IPS DF 4.7 (cell line): ENCODE results near the gene MACROH2A2.
"Not testable (repeated sequence)": the region's sequence is repeated elsewhere in the genome, so short reads cannot be mapped to it uniquely, and the experiment has no call there.

Experiments
- DNase-seq: peaks from one replicate; pipeline ENCODE4 v3.0.0-alpha.2; 2013; ENCODE audit warnings: low spot score; ENCODE audit errors: extremely low read depth

The MACROH2A2 gene

GRCh38 chr10:70052462-70053217 is at the start of gene MACROH2A2:
MACROH2A2 (plus strand) TSS chr10:70052846; CDS start chr10:70075659, 22,813 bp downstream.
- DNase-seq, result no peak

- DNase-seq, result no peak
Observed at GRCh38 chr10:70007116-70007820, 45.4 kb upstream of the MACROH2A2 start.

- no peak for DNase-seq
Observed at GRCh38 chr10:70031215-70031614, 21.4 kb upstream of the MACROH2A2 start.

GRCh38 chr10:70032667-70033289 is 19.9 kb upstream of the MACROH2A2 start:
- DNase-seq, result no peak

- no peak for DNase-seq
Observed at GRCh38 chr10:70034232-70034631, 18.4 kb upstream of the MACROH2A2 start.

- no peak for DNase-seq
Observed at GRCh38 chr10:70035531-70035930, 17.1 kb upstream of the MACROH2A2 start.

- no peak for DNase-seq
Observed at GRCh38 chr10:70038923-70039322, 13.7 kb upstream of the MACROH2A2 start.

GRCh38 chr10:70041016-70041415 is 11.6 kb upstream of the MACROH2A2 start:
- no peak for DNase-seq

- DNase-seq, result not testable (repeated sequence)
Observed at GRCh38 chr10:70041739-70042138, 10.9 kb upstream of the MACROH2A2 start.

GRCh38 chr10:70047066-70047465 is 5.6 kb upstream of the MACROH2A2 start:
- DNase-seq, result not testable (repeated sequence)

- DNase-seq, result no peak
Observed at GRCh38 chr10:70048030-70048723, 4.5 kb upstream of the MACROH2A2 start.

GRCh38 chr10:70051848-70052247 is 798 bp upstream of the MACROH2A2 start:
- DNase-seq, result no peak

- no peak for DNase-seq
Observed at GRCh38 chr10:70053218-70053840, 683 bp downstream of the MACROH2A2 start.

- DNase-seq, result no peak
Observed at GRCh38 chr10:70053841-70054288, 1.2 kb downstream of the MACROH2A2 start.

- no peak for DNase-seq
Observed at GRCh38 chr10:70054902-70055301, 2.3 kb downstream of the MACROH2A2 start.

GRCh38 chr10:70055550-70055949 is 2.9 kb downstream of the MACROH2A2 start:
- no peak for DNase-seq

- DNase-seq, result no peak
Observed at GRCh38 chr10:70057306-70057705, 4.7 kb downstream of the MACROH2A2 start.

GRCh38 chr10:70060389-70060788 is 7.7 kb downstream of the MACROH2A2 start:
- no peak for DNase-seq

GRCh38 chr10:70063418-70064098 is 10.9 kb downstream of the MACROH2A2 start:
- DNase-seq, result no peak

GRCh38 chr10:70064486-70064885 is 11.8 kb downstream of the MACROH2A2 start:
- DNase-seq, result no peak

GRCh38 chr10:70066190-70066589 is 13.5 kb downstream of the MACROH2A2 start:
- no peak for DNase-seq
